Parathyroid adenoma (tissue), 2 donors: ENCODE results near the gene G3BP2.
"Not testable (repeated sequence)": the region's sequence is repeated elsewhere in the genome, so short reads cannot be mapped to it uniquely, and the experiment has no call there.

Source experiments
- H2AFZ ChIP-seq: fragments of 300-600 bp; sonication (generic); one replicate; pipeline ENCODE4 v1.7.0; 2017; ENCODE audit warnings: antibody characterized with exemption, mild to moderate bottlenecking
- H3K27ac ChIP-seq: fragments of 300-600 bp; sonication (generic); one replicate; pipeline ENCODE4 v1.7.0; 2017
- H3K27me3 ChIP-seq: fragments of 300-600 bp; sonication (generic); one replicate; pipeline ENCODE4 v1.7.0; 2017; ENCODE audit warnings: low read length; ENCODE audit not compliant: control insufficient read depth, insufficient read depth
- H3K36me3 ChIP-seq: fragments of 300-600 bp; sonication (generic); one replicate; pipeline ENCODE4 v1.7.0; 2017; ENCODE audit warnings: low read length; ENCODE audit not compliant: control insufficient read depth, insufficient read depth
- H3K4me1 ChIP-seq: fragments of 300-600 bp; sonication (generic); one replicate; pipeline ENCODE4 v1.7.0; 2017; ENCODE audit warnings: control low read depth
- H3K4me2 ChIP-seq: fragments of 300-600 bp; sonication (generic); one replicate; pipeline ENCODE4 v1.7.0; 2017; ENCODE audit warnings: low read length
- H3K4me3 ChIP-seq: fragments of 300-600 bp; sonication (generic); one replicate; pipeline ENCODE4 v1.7.0; 2017; ENCODE audit warnings: low read depth, low read length
- H3K79me2 ChIP-seq: fragments of 300-600 bp; sonication (generic); one replicate; pipeline ENCODE4 v1.7.0; 2017; ENCODE audit warnings: control low read depth
- H3K9ac ChIP-seq: fragments of 300-600 bp; sonication (generic); one replicate; pipeline ENCODE4 v1.7.0; 2017; ENCODE audit warnings: mild to moderate bottlenecking
- H3K9me3 ChIP-seq: fragments of 300-600 bp; sonication (generic); one replicate; pipeline ENCODE4 v1.7.0; 2017; ENCODE audit warnings: low read length; ENCODE audit not compliant: control insufficient read depth
- TF ChIP-seq, protein P1 (sequence below): fragments of 300-600 bp; sonication (generic); IDR thresholded peaks from one replicate; pipeline ENCODE4 v1.7.0; 2017; ENCODE audit warnings: antibody characterized with exemption, mild to moderate bottlenecking
- donor health status: primary hyperparathyroidism.

The G3BP2 gene

DNA sequence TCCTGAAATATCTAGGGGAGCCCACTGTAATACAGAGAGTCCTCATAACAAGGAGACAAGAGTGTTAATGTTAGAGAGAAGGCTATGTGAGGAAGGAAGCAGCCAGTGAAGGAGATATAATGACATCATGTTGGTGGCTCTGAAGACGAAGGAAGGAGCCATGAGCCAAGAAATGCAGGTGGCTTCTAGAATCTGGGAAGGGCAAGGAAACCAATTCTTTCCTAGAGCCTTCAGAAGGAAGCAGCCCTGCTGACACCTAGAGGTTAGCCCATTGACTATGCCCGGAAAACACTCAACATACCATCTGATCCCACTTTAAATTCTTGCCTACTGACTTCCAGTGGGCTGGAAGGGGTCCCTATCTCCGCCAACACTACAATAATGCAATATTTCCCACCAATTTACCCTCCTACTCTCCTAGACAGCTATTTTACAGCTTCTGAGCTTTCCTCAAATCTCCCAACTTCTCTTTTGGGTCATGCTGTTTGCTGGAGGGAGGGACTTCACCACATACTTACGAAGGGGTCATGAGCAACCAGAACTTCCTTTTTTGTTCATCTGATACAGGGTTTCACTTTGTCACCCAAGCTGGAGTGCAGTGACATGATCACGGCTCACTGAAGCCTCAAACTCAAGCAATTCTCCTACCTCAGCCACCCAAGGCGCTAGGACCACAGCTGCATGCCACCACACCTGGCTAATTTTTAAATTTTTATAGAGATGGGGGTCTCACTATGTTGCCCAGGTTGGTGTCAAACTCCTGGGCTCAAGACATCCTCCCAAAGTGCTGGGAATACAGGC, 25.2 kb upstream of the G3BP2 start:
- Histone ChIP-seq H3K4me2 (no peak overlapping the region), H3K9ac (no peak overlapping the region), H3K27me3 (no peaks in the 10 kb centered on the region), H2AFZ (no peak overlapping the region), H3K27ac (no peak overlapping the region), H3K4me1 (no peaks in the 10 kb centered on the region), H3K79me2 (no peaks in the 10 kb centered on the region), H3K36me3 (no peaks in the 10 kb centered on the region), H3K9me3 (no peaks in the 10 kb centered on the region), H3K4me3 (no peak overlapping the region)
- TF ChIP-seq, protein P1, sequence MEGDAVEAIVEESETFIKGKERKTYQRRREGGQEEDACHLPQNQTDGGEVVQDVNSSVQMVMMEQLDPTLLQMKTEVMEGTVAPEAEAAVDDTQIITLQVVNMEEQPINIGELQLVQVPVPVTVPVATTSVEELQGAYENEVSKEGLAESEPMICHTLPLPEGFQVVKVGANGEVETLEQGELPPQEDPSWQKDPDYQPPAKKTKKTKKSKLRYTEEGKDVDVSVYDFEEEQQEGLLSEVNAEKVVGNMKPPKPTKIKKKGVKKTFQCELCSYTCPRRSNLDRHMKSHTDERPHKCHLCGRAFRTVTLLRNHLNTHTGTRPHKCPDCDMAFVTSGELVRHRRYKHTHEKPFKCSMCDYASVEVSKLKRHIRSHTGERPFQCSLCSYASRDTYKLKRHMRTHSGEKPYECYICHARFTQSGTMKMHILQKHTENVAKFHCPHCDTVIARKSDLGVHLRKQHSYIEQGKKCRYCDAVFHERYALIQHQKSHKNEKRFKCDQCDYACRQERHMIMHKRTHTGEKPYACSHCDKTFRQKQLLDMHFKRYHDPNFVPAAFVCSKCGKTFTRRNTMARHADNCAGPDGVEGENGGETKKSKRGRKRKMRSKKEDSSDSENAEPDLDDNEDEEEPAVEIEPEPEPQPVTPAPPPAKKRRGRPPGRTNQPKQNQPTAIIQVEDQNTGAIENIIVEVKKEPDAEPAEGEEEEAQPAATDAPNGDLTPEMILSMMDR: no peak

DNA sequence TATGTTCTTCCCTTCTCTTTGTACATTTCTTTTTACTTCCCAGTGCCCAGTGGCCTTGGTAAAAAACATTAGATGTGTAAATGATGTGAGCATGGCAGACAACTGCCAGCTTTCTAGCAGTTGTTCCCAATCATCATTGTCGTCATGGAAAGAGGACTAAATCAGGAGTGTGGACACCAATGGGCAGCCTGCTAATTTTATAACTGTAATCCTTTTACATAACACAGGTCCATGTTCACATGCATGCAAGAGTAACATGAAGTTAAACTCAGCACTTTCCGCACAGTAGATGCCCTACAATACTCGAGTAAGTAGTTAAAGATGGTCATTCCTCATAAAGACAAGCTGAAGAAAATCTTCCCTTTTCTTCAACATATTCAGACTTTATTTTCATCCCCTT, 23.4 kb upstream of the G3BP2 start:
- Histone ChIP-seq H3K4me3 (no peak overlapping the region), H3K79me2 (no peaks in the 10 kb centered on the region), H2AFZ (no peak overlapping the region), H3K36me3 (no peaks in the 10 kb centered on the region), H3K27ac (no peak overlapping the region), H3K4me1 (no peaks in the 10 kb centered on the region), H3K9ac (no peak overlapping the region), H3K27me3 (no peaks in the 10 kb centered on the region), H3K4me2 (no peak overlapping the region), H3K9me3 (no peaks in the 10 kb centered on the region)
- TF ChIP-seq, protein P1: no peak

DNA sequence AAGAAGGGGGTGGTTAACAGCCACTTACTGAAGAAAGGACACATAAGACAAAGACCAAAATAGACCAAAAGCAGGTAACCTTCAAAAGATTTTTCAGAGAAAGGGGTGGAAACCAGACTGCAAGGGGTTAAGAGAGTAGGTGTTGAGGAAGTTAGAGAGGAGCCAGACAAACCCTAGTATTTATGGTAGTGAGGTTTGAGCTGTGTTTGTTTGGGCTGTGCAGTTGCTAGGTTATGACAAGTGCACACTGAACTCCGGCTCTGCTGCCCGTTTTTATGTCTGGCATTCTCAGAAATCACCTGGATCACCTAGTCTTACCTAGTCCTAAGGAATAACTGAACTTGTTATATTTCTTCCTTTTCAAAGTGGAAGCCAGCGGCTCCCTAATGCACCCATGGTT, 22.9 kb upstream of the G3BP2 start:
- H3K27ac ChIP-seq: no peak overlapping the region
- TF ChIP-seq, protein P1: no peak

DNA sequence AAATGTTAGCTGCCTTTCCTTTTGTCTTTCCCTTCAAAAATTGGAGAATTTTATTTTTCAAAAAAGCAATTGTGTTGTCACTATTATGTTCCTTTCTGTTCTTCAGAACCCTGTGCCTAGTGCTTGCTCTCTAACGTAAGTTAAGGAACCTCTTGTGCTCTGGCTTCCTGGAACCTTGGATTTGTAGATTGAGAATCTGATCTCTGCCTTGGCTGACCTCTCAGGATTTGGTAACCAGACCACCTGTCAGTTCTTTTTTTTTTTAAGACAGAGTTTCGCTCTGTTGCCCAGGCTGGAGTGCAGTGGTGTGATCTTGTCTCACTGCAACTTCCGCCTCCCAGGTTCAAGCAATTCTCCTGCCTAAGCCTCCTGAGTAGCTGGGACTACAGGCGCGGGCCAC, 18.9 kb upstream of the G3BP2 start:
- H3K4me2 ChIP-seq, H3K9me3 ChIP-seq, H3K79me2 ChIP-seq, H3K27me3 ChIP-seq, H3K9ac ChIP-seq, H3K4me3 ChIP-seq, H3K27ac ChIP-seq, H2AFZ ChIP-seq, H3K36me3 ChIP-seq, H3K4me1 ChIP-seq: not testable (repeated sequence)

More for the DNA sequence above, 22.9 kb upstream of the G3BP2 start:
- Histone ChIP-seq H3K4me2 (no peak overlapping the region), H3K27me3 (no peaks in the 10 kb centered on the region), H2AFZ (no peak overlapping the region), H3K4me1 (no peaks in the 10 kb centered on the region), H3K36me3 (no peaks in the 10 kb centered on the region), H3K4me3 (no peak overlapping the region), H3K79me2 (no peaks in the 10 kb centered on the region), H3K9ac (no peak overlapping the region), H3K9me3 (no peaks in the 10 kb centered on the region)

DNA sequence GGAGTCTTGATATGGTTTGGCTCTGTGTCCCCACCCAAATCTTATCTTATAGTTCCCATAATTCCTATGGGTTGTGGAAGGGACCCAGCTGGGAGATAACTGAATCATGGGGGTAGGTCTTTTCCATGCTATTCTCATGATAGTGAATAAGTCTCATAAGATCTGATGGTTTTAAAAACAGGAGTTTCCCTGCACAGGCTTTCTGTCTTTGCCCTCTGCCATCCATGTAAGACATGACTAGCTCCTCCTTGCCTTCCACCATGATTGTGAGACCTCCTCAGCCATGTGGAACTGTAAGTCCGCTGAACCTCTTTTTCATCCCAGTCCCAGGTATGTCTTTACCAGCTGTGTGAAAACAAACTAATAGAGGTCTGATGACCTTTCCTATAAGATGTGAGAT, 13.9 kb upstream of the G3BP2 start:
- H3K4me3 ChIP-seq: not testable (repeated sequence)

DNA sequence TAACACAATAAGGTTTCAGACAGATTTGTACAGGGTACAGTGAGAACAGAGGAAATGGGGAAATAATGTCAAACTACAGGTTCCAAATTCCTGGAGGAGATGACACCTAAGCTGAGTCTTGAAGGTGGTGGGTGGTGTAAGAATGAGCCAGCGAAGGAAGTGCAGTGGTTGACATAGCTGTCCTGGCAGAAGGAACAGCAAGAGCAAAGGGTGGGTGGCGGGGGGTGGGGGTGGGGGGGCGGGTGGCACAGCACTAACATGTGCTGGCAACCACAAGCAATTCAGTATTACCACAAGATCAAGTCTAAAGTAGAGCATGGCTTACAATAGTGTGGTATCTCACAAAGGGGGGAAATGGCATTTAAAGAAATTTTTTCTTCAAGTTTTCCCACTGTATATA, 13.1 kb upstream of the G3BP2 start:
- no peaks in the 10 kb centered on the region for H3K27me3 ChIP-seq
- H3K36me3 ChIP-seq: no peaks in the 10 kb centered on the region
- H3K4me3 ChIP-seq: no peak overlapping the region
- TF ChIP-seq, protein P1: no peak
- H2AFZ ChIP-seq: no peak overlapping the region
- H3K9ac ChIP-seq: no peak overlapping the region
- H3K9me3 ChIP-seq: no peaks in the 10 kb centered on the region
- H3K4me1 ChIP-seq: no peaks in the 10 kb centered on the region
- no peak overlapping the region for H3K27ac ChIP-seq
- H3K4me2 ChIP-seq: no peak overlapping the region
- H3K79me2 ChIP-seq: no peaks in the 10 kb centered on the region

More for the DNA sequence above, 13.9 kb upstream of the G3BP2 start:
- H3K27me3 ChIP-seq, H3K9ac ChIP-seq, H3K9me3 ChIP-seq, H3K36me3 ChIP-seq, H3K79me2 ChIP-seq, H3K4me2 ChIP-seq, H3K27ac ChIP-seq, H2AFZ ChIP-seq, H3K4me1 ChIP-seq: not testable (repeated sequence)
